HG03135 (cell line): Measurements from ENCODE around the gene SPNS2.

Experiments used
- ATAC-seq: cut with Tn5 transposase; IDR thresholded peaks from one replicate; pipeline ENCODE4 v1.9.1; 2021; ENCODE audit warnings: mild to moderate bottlenecking, moderate library complexity; ENCODE audit not compliant: unreplicated experiment

SPNS2 gene

DNA sequence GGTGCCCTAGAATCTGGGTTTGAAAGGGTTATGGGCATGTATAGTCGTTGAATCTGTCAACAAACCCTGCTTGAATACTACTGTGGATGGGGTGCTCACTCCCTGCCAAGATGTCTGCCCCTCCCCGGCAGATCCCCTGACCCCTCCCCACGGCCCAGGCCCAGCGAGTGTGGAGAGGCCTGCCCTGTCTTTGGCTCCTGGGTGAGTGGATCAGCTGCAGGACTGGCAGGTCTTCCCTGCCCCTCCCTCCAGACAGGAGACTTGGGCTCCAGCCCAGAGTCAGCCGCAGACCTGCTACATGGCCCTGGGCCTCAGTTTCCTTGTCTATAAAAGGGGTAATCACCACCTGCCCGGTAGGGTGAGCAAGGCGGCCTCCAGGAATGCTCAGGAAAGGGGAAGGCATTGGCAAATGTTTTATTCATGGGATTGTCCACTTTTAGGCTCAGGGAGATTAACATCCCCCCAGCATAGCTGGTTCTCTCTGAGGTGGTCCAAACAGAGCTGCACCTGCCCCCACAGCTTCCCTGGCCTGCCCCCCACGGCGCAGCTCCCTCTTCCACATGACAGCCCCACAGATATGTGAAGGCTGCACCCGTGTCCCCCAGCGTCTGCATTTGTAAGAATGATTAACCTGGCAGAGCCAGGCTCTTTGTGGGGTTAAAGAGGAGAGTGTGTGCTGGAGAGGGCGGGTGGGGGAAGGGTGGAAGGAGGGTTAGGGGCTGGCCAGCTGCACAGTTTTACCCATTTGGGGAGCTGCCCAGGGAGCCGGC, 18.5 kb upstream of the SPNS2 start:
- ATAC-seq, result no peak

DNA sequence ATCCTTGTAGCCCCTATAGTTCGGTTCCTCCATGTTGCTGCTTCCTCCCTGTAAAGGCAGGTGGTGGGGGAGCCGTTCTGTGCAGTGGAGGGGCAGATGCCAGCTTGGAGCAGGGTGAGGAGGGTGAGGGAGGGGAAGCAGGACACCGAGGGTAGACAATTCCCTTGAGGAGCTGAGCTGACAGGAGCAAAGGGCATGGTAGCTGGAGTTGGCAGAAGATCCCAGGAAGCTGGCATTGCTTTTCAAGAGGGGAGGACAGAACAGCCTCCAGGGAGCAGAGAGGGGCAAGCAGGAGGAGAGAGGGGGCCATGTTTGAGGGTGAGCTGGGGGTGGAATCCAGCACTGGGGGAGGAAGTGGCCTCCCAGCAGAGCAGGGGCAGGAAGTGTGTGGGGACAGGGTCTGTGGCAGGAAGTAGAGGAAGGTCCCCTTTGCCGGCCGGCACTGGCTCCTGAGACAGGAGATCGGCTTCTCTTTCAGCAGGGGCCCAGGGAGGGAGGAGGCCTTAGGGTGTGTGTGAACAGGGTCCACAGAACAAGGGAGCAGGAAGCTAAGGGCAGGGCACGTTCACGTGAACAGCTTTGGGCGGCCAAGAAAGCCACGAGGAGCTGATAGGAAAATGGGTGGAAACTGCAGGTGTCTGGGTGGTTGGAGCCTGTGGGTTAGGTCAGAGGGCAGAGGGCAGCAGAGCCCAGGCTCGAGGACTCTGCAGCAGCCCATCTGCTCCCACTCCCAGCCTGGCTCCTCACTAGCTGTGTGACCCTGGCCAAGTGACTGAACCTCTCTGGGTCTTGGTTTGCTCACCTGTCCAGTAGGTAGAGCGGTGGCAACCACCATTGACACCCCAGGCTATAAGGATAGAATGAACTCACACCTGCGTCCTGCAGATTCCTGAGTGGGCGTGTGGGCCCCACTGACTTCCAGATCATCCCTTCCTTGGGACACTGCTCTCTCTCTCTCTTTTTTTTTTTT, 17.5 kb upstream of the SPNS2 start:
- no peak for ATAC-seq

DNA sequence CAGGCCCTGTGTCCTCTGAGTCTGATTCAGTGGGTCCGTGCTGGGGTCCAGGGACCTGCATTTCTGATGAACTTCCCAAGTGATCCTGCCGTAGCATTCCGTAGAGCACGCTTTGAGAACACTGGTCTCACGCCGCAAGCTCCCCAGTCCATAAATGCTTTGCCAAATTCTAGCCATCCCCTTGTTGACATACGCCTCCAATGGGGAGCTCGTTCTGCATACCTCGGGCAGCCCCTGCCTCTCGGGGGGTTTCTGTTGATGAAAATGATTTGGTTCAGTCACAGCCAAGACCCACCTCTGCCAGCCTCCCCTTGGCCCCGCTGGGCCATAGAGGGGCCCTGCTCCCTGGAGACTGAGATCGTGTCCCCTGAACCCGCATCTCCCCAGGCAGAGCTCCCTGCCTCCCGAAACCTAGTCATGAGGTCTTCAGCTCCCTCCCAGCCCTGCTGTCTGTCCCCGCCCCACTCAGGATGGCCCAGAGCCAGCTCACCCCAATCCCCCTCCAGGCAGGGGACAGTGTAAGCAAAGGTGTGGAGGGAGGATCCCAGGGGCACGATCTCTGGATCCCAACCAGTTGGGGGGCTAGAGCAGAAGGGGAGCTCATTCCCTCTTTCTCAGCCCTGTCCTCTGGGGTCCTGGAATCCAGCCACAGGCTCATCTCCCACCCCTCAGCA, 16.2 kb upstream of the SPNS2 start:
- ATAC-seq, result no peak

DNA sequence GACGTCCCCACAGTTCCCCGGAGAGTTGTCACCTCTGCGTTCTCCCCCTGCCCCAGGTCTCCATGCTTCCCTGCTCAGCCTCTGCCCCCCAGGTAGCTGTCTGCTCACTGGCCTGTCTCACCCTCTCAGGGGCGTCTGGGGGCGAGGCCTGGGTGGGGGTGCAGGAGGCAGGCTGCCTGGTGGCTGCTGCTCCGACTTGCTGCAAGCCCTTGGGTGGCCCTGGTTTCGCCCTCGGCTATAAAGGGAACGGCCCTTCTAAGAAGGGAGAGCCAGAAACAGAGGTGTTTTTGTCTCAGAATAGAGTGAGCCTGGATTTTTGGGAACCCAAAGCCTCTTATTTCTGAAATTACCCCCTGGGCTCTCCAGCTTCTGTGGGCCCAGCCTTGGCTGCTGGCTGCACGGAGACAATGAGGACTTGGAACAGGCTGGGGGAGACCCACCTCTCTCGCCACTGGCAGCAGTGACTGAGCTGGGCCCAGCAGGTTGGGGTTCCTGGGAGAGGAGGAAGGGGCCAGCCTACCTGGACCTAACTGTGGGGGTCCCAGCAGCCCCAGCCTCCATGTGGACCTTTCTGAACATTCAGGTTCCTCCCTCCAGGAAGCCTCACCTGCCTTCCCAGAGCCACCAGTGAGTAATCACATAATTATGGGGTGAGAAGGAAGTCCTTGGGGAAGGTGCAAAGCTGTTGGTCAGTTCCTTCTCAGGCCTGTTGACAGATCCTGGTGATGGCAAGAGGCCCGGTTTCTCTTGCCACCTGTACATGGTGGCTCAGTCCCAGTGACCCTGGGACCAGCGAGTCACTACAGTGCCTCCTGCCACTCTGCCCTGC, 15.5 kb upstream of the SPNS2 start:
- ATAC-seq, result no peak

DNA sequence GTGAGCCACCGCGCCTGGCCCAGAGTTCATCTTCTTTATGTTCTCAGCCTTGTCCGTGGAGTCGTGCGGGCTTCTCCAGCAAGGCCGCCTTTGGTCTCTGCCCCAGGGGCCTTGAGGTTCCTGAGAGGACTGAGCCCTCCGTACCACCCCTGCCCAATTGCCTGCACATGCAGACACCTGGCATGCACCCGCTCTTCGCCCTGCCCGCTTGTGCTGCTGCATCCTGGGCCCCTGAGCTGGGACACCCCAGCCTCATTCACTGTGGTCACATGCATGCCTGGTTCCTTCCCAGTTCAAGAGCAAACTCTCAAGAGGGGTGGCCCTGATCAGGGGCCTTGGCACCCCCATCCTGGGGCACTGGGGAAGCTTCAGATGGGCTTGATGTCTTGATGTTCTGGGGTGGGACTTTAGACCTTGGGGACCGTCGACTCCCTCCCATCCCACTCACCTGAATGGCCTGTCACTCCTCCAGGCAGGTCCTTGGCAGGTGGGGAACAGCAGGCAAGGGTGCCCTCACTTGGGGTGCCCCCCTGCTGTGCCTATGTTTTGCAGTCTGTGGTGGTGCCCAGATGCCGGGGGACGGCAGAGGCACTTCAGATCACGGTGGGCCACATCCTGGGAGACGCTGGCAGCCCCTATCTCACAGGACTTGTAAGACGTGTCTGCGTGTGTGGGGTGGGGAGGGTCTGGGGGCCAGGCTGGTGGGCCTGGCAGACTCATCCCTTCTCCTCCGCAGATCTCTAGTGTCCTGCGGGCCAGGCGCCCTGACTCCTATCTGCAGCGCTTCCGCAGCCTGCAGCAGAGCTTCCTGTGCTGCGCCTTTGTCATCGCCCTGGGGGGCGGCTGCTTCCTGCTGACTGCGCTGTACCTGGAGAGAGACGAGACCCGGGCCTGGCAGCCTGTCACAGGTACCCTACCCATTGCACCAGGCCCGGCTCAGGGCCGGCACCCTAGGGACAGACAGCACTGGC, 12.7 kb upstream of the SPNS2 start:
- ATAC-seq, result no peak

DNA sequence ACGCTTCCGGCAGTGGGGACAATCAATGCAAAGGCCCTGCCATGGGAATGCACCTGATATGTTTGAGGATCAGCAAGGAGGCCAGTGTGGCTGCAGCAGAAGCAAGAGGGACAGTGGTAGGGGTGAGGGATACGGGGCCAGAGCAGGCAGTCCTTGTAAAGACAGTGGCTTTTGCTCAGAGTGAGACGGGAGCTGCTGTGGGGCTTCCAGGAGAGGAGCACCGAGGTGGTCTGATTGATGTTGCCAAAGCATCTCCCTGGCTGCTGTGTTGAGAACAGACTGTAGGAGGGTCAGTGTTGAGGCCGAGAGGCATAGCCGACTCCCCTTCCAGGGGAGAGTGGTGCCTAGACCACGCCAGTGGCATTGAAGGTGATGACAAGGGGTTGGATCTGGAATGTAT, 11.4 kb upstream of the SPNS2 start:
- ATAC-seq, result no peak

DNA sequence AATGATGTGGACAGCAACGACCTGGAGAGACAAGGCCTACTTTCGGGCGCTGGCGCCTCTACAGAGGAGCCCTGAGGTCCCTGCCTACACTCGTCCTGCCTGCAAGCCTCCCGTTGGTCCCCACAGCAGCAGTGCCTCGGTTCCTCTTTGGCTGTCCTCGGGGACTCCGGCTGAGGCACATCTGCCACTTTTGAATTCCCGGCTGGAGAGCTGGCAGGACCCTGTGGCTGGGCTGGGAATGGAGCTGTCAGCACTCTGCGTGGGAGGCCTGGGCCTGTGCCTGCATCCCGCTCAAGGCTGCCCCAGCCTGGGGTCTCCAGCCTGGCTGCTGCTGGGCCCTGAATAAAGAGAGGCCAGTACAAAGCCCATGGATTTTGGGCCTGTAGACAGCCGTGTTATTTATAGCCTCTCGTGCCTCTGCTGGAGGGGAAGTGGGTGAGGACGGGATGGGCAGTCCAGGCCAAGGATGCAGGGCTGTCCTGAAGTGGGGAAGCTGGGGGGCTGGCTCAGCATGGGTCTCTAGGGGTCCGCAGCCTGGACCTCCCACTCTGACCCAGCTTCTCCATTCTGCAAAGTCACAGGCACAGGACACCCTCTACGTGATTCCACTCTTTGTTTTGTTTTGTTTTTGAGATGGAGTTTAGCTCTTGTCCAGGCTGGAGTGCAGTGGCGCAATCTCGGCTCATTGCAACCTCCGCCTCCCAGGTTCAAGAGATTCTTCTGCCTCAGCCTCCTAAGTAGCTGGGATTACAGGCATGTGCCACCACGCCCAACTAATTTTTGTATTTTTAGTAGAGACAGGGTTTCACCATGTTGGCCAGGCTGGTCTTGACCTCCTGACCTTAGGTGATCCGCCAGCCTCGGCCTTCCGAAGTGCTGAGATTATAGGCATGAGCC, 10.6 kb upstream of the SPNS2 start:
- no peak for ATAC-seq

DNA sequence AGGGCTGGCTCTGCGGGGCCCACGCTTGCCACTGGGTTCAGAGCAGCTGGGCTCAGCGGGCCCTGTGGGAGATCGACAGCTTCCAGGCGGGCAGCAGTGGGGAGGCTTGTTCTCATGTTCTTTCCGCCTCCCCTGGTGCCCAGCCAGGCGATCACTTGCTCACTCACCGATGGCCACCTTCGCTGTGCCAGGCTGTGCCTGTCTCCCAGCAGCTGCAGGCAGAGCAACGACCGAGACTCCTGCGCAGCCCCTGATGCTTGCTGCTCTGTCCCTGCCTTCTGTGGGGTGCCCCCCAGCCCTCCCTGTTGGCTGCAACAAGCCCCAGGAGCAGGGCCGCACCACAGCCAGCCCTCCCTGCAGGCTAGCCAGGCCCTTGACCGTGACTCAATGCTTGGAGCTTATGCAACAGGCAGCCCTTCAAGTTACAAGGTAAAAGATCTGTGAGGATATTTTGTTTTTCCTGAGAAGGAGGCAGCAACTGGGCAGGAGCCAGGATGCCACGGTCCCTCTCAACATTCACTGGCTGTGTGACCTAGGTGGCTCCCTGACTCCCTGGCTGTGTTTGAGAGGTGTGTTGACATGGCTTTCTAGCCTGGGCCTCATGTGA, 9.6 kb upstream of the SPNS2 start:
- ATAC-seq, result no peak

DNA sequence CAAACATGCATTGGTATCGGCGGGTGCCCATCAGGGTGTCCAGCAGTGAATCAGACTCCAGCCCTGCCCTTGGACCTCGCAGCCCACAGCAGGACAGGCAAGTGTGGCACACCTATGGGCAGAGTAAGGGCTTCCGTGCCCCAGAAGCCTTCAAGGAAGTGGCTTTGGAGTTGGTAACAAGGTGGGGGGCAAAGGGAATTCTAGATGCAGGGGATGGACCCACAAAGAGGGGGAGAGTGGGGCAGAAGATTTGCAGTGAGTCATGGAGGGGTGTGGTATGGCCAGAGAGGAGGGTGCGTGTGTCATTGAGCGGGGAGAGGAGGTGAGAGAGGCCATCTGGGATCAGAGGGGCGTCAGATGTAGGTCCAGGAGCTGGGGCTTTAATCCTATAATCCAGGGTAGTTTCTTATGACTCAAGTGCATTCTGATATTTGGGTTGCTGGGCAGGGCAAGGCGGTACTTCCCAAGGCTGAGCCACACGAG, 8.5 kb upstream of the SPNS2 start:
- ATAC-seq, result no peak

DNA sequence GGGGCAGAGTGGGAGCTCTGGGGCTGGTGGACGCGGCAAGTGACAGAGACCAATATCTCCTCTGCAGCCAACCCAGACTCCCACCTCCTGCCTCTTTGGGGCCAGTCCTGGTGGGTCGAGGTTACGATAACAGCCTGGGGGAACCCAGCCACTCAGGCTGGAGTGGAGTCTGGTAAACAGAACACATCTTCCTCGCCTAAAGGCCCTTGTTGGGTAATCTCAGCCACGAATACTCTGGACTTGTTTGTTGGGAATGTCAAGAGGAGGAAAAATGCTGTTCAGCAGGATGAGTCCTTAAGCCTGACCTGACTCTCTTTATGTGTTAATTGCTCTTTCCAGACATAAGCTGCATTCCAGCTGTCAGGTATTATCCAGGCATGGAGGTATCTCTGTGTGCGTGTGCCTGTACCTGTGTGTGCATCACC, 8.0 kb upstream of the SPNS2 start:
- no peak for ATAC-seq

DNA sequence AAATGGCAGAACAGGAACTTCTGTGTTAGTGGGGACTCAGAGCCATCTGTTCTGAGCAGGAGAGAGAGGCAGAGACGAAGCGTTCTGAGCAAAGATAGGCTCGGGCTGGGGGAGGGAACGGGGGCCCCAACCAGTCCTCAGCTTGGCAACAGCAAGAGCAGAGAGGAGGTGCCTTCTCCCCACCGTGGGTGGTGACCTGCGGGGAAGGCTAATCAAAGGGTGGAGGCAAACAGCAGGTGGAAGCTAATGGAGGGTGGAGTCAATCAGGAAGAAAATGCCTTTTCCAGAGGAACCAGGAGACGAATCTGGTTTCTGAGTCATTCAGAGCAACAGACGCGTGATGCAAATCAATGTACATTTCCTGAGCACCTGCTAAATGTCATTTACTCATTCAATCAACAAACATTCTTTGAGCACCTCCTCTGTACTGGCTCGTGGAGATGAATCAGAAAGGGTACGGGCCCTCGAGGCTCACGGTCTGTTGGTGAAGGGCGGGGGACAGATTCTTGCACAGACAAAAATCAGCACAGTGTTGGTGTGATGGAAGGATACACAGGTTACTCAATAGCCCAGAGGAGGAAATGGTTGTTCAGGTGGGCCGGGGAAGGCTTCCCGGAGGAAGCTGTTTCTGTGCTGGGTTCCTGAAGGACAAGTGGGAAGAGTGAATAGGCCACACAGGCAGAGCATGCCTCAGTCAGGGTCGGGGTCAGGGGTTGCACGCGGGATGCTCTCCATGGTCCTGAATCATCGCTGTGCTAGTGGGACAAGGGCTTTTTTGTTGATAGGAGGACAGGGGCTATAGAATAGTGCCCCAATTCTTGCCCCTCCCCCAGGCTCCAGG, 5.7 kb upstream of the SPNS2 start:
- no peak for ATAC-seq

DNA sequence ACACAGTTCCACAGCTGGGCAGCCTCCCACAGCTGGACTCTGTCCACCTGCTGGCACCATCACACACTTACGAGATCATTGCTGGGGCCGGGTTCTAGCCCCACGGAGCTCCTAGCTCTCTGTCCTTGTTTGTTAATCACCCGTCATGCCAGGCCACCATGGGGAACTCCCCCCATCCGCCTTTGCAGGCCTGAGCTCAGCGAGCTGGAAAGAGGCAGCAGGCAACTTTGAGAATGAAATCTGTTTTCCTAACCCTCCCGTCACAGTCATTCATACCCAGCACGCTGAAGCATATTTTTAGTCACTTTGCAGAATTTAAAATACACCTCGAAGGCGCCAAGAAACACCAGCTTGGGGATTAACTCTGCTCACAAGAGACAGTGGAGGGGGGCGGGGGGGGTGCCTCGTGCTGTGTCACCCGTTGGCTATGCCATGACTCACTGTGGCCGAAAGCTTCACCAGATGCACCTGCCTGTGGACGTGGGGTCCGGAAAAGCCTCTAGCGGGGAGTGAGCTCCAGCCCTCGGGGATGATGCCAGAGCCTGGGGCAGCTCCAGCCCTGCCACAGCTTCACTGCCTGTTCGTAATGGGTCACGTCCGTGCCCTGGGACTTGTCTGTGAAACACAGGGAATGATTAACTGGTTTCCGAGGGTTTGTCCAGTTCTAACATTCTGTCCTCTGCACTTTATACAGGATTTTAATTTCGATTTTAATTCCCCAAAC, 1.4 kb upstream of the SPNS2 start:
- no peak for ATAC-seq

DNA sequence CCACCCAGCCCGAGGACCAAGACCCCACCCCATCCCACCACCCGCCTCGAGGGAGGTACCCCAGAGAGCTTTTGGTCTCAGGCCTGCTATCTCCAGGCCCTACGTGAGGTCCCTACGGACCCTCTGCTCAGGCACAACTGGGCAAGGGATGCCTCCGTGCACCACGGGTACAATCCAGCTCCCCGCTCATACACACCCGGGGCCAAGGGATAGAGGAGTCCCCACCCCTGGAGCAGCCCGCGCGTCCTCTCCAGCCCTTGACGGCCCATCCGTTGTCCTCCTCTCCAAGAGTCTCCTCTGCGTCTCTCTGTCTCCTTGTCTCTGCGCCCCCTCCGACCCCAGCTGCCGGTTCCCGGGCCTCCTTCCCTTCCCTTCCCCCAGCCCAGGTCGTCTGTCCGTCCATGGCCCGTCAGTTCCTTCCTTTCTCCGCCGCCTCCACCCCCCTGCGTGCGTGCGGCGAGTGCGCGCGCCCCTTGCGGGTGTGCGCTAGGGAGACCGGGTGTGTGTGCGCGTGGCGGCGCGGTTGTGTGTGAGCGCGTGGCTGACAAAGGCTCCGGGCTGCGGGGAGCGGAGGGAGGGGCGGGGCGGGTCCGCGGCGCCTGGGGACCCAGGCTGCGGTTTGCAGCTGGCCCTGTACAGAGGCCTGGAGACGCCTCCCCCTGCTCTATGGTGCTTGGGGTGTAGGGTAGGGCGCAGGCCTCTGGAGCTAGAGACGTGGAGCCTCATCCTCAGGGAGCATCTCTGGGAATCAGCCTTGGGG, 930 bp downstream of the SPNS2 start:
- ATAC-seq, result no peak

DNA sequence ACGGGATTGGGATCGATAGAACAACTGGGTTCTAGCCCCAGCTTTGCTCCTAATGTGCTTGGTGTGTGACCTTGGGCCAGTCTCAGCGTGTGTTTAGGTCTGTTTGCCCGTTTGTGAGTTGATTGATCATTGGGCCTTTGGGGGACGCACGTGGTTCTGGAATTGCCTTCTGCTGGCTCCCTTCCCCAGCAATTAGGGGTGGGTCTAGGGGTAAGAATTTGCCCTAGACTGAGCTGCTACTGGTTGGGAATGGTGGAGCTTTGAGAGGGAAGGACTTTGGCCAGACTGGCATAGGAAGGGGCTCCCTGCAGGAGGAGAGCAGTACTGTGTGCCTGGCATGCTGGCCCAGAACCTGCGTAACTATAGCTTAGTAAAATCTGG, 1.5 kb downstream of the SPNS2 start:
- ATAC-seq, result no peak

DNA sequence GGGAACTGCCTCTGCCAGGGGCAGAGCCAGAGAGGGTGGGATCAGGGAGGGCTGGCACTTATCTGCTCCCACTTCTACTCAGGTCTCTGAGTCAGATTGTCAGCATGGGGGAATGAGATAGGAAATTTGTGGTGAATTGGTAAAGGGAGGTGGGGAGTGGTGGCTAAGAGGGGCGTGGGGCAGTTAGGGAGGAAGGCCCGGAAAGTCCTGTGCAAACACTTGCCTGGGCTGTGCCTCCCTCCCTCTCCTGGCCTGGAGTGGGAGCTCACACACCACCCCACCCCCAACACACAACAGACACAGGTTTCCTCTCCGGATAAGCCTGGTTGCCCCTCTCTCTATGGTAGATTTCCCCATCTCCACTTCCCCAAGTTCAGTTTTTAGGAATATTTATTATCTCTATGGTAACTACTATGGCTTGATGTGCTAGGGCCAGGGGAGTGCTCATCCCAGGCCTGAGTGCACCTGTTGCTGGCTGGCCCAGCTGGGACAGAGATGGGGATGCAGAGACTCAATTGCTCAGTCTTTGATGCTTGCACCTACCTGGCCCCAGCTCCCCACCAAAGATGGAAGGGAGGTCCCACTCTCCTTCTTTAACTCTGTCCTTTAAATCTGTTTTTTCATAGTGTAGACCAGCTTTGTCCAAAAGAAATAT, 2.7 kb downstream of the SPNS2 start:
- ATAC-seq, result no peak
